ENCODE results near the gene FN3K. TPM values are rescaled to one million over a fixed set of nuclear protein-coding genes. Genes with fewer than 3 reads are reported as not detected.

The FN3K gene
- polyA plus RNA-seq, 2 of the 4 experiments (the other 2 are of a cell fraction), result 1.3 to 13.2 TPM

GRCh38 chr17:82750241-82750908 is 15.0 kb downstream of the FN3K start (continued):
- no peak for TF ChIP-seq RNF2 (IDR thresholded peaks at IDR 0.05; ENCODE audit: borderline replicate concordance, low read depth)

- Histone ChIP-seq H3K4me2 (peak overlapping the region; percentile 90), H3K4me3 (peak overlapping the region; percentile 99), H3K27ac (peak overlapping the region; percentile 62 to 96), H3K9me3 (peaks cover 4% of the 10 kb centered on the region), H3K4me1 (peaks cover 13% of the 10 kb centered on the region)
- WGBS (ENCODE audit: missing lambda C conversion rate), result 81% methylated on average over 39 of the region's 56 CpGs
- DNase-seq (ENCODE audit: low read depth in 1 of 2, low spot score in 1 of 2) (no peak), ATAC-seq (peak in 1 of 2 experiments; percentile 26; a peak in 3 of 6 replicates), FAIRE-seq (no peak)
- CTCF ChIA-PET, result no interaction called here
- POLR2A ChIA-PET, result no interaction called here
- TF ChIP-seq MYC (IDR thresholded peaks at IDR 0.05; ENCODE audit: borderline replicate concordance, low read length), result peak; percentile 44; the same call in 1 of the 2 replicates
- 0 out of 2 replicates have a peak, but pooled peaks have one; percentile 30 for TF ChIP-seq TP53 (CRISPR knock-in tag; IDR thresholded peaks at IDR 0.05)
- no peak for TF ChIP-seq JUN (IDR thresholded peaks at IDR 0.05)
- TF ChIP-seq RCOR1 (IDR thresholded peaks at IDR 0.05; ENCODE audit: low read depth, low read length), result no peak
- no peak for TF ChIP-seq EHF (CRISPR knock-in tag; IDR thresholded peaks at IDR 0.05)
- TF ChIP-seq BHLHE40 (IDR thresholded peaks at IDR 0.05; ENCODE audit: low read depth, low read length), result no peak
Measured at GRCh38 chr17:82751171-82751570, 15.8 kb downstream of the FN3K start.

- CTCF ChIA-PET, result interaction anchor here (1.7 kb wide), 1 partner anchor 44 kb away, joined by 7 read pairs; no protein-coding TSS in a partner anchor
- peak; percentile 89 for TF ChIP-seq MYC (IDR thresholded peaks at IDR 0.05; ENCODE audit: borderline replicate concordance, low read length)
- no peak for TF ChIP-seq ESRRA (IDR thresholded peaks at IDR 0.05; ENCODE audit: borderline replicate concordance, low read length)
- TF ChIP-seq, protein P1, sequence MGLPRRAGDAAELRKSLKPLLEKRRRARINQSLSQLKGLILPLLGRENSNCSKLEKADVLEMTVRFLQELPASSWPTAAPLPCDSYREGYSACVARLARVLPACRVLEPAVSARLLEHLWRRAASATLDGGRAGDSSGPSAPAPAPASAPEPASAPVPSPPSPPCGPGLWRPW (IDR thresholded peaks at IDR 0.05), result no peak
- no peak for TF ChIP-seq SREBF2 (IDR thresholded peaks at IDR 0.05)
- no peak for TF ChIP-seq ELK1 (IDR thresholded peaks at IDR 0.05; ENCODE audit: low read depth, low read length)
- peak; percentile 73 for TF ChIP-seq PHF8 (IDR thresholded peaks at IDR 0.05; ENCODE audit: borderline replicate concordance, low read depth)
- no peak for TF ChIP-seq HDAC2 (IDR thresholded peaks at IDR 0.05)
- no peak for TF ChIP-seq ZNF302 (CRISPR knock-in tag; IDR thresholded peaks at IDR 0.05)
- no peak for TF ChIP-seq HOXB13 (CRISPR knock-in tag; IDR thresholded peaks at IDR 0.05; ENCODE audit: low read depth)
- peak; percentile 91 for TF ChIP-seq MAX (IDR thresholded peaks at IDR 0.05)
- TF ChIP-seq JUNB (IDR thresholded peaks at IDR 0.05), result no peak
- TF ChIP-seq, protein P2, sequence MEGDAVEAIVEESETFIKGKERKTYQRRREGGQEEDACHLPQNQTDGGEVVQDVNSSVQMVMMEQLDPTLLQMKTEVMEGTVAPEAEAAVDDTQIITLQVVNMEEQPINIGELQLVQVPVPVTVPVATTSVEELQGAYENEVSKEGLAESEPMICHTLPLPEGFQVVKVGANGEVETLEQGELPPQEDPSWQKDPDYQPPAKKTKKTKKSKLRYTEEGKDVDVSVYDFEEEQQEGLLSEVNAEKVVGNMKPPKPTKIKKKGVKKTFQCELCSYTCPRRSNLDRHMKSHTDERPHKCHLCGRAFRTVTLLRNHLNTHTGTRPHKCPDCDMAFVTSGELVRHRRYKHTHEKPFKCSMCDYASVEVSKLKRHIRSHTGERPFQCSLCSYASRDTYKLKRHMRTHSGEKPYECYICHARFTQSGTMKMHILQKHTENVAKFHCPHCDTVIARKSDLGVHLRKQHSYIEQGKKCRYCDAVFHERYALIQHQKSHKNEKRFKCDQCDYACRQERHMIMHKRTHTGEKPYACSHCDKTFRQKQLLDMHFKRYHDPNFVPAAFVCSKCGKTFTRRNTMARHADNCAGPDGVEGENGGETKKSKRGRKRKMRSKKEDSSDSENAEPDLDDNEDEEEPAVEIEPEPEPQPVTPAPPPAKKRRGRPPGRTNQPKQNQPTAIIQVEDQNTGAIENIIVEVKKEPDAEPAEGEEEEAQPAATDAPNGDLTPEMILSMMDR (IDR thresholded peaks at IDR 0.05), result no peak
- no peak for TF ChIP-seq RARB (CRISPR knock-in tag; IDR thresholded peaks at IDR 0.05)
- TF ChIP-seq FOSB (CRISPR knock-in tag; IDR thresholded peaks at IDR 0.05), result no peak
- no peak for TF ChIP-seq HOXA7 (CRISPR knock-in tag; IDR thresholded peaks at IDR 0.05)
- TF ChIP-seq RCOR1 (IDR thresholded peaks at IDR 0.05; ENCODE audit: low read depth, low read length), result no peak
- TF ChIP-seq CBX8 (IDR thresholded peaks at IDR 0.05), result no peak
- no peak for TF ChIP-seq TFCP2L1 (CRISPR knock-in tag; IDR thresholded peaks at IDR 0.05)
- TF ChIP-seq CHD2 (IDR thresholded peaks at IDR 0.05; ENCODE audit: low read length, partially characterized antibody), result no peak
- no peak for TF ChIP-seq SMC3 (IDR thresholded peaks at IDR 0.05)
- TF ChIP-seq MAFK (IDR thresholded peaks at IDR 0.05; ENCODE audit: partially characterized antibody), result no peak
- TF ChIP-seq NR3C1 (IDR thresholded peaks at IDR 0.05), result no peak
- no peak for TF ChIP-seq KDM1A (IDR thresholded peaks at IDR 0.05; ENCODE audit: low read depth)
- no peak for TF ChIP-seq ZSCAN20 (CRISPR knock-in tag; IDR thresholded peaks at IDR 0.05)
- no peak for TF ChIP-seq EHMT2 (IDR thresholded peaks at IDR 0.05; ENCODE audit: low read depth)
- TF ChIP-seq POLR2A (IDR thresholded peaks at IDR 0.05; ENCODE audit: low read length), result peak; percentile 54
- no peak for TF ChIP-seq KDM5A (IDR thresholded peaks at IDR 0.05)
- peak; percentile 49; the same call in 1 of the 2 replicates for TF ChIP-seq RFX5 (IDR thresholded peaks at IDR 0.05)
- TF ChIP-seq BHLHE40 (IDR thresholded peaks at IDR 0.05; ENCODE audit: low read depth, low read length), result no peak
Measured at GRCh38 chr17:82751571-82752370, 16.4 kb downstream of the FN3K start, which contains the start of gene TBCD. TBCD (plus strand) TSS chr17:82752065; CDS start chr17:82752194, 129 bp downstream.

More at GRCh38 chr17:82751571-82752370, 16.4 kb downstream of the FN3K start, which contains the start of gene TBCD:
- Histone ChIP-seq H3K9me3 (no peaks in the 10 kb centered on the region), H3K4me1 (peaks cover 13% of the 10 kb centered on the region), H3K4me3 (peak within 1 kb of the TSS; percentile 99), H3K4me2 (peak within 1 kb of the TSS; percentile 90), H3K27ac (peak within 1 kb of the TSS; percentile 96 to 97)
- DNase-seq (ENCODE audit: low read depth in 1 of 2, low spot score in 1 of 2) (peak; percentile 90 to 94), FAIRE-seq (no peak), ATAC-seq (peak; percentile 82 to 88)
- POLR2A ChIA-PET, result no interaction called here
- WGBS (ENCODE audit: missing lambda C conversion rate), result 2% methylated on average over 26 of the region's 114 CpGs
